Measurements from ENCODE around the gene SMPX.
A peak's percentile ranks its signal among the peaks of the same experiment; 100 is the strongest.
"Not testable (repeated sequence)": the region's sequence is repeated elsewhere in the genome, so short reads cannot be mapped to it uniquely, and the experiment has no call there.

Gene SMPX
- total RNA-seq = 0 reads per million in 4 donors

GRCh38 chrX:21757960-21758359 lies at the start of gene SMPX:
Gene SMPX (minus strand): TSS chrX:21758116. CDS start chrX:21754290, 3,826 bp downstream.
- no peak for DNase-seq

GRCh38 chrX:21806691-21807090 lies 48.8 kb upstream of the SMPX start:
- no peak for DNase-seq

GRCh38 chrX:21802839-21803238 lies 44.9 kb upstream of the SMPX start:
- no peak for DNase-seq

- DNase-seq = no peak
Observed at GRCh38 chrX:21802054-21802670, 44.2 kb upstream of the SMPX start.

- no peak for DNase-seq
Observed at GRCh38 chrX:21800344-21800770, 42.4 kb upstream of the SMPX start.

GRCh38 chrX:21799767-21800166 lies 41.9 kb upstream of the SMPX start:
- DNase-seq = no peak

GRCh38 chrX:21798677-21799219 lies 40.8 kb upstream of the SMPX start:
- no peak for DNase-seq

- no peak for DNase-seq
Observed at GRCh38 chrX:21781976-21782375, 24.1 kb upstream of the SMPX start.

GRCh38 chrX:21781525-21781924 lies 23.6 kb upstream of the SMPX start:
- peak in 1 of 5 donors; percentile 2 for DNase-seq

- DNase-seq = no peak
Observed at GRCh38 chrX:21779095-21779494, 21.2 kb upstream of the SMPX start.

- no peak for DNase-seq
Observed at GRCh38 chrX:21778236-21778635, 20.3 kb upstream of the SMPX start.

GRCh38 chrX:21775128-21775527 lies 17.2 kb upstream of the SMPX start:
- DNase-seq = not testable (repeated sequence)

GRCh38 chrX:21773036-21773435 lies 15.1 kb upstream of the SMPX start:
- DNase-seq = peak in 1 of 5 donors; percentile 4

- no peak for DNase-seq
Observed at GRCh38 chrX:21770631-21771321, 12.9 kb upstream of the SMPX start.

- DNase-seq = no peak
Observed at GRCh38 chrX:21766101-21766500, 8.2 kb upstream of the SMPX start.

GRCh38 chrX:21764008-21764407 lies 6.1 kb upstream of the SMPX start:
- DNase-seq = no peak

- DNase-seq = no peak
Observed at GRCh38 chrX:21758488-21758887, 572 bp upstream of the SMPX start.

- no peak for DNase-seq
Observed at GRCh38 chrX:21756785-21757529, 959 bp downstream of the SMPX start.

GRCh38 chrX:21749924-21750323 lies 8.0 kb downstream of the SMPX start:
- no peak for DNase-seq

GRCh38 chrX:21748235-21748634 lies 9.7 kb downstream of the SMPX start:
- DNase-seq = no peak

- DNase-seq = no peak
Observed at GRCh38 chrX:21747558-21747957, 10.4 kb downstream of the SMPX start.

- DNase-seq = peak in 4 of 5 donors; percentile 6 to 27 (median 8)
Observed at GRCh38 chrX:21745756-21746155, 12.2 kb downstream of the SMPX start.

- no peak for DNase-seq
Observed at GRCh38 chrX:21744721-21745120, 13.2 kb downstream of the SMPX start.

Data from T-helper 1 cell (primary cell).